Measurements from ENCODE around the gene P2RY14.

Gene P2RY14

GRCh38 chr3:151216641-151217607, 61.4 kb downstream of the P2RY14 start:
- no peak for DNase-seq (ENCODE audit: low spot score)

- no peak for DNase-seq (ENCODE audit: low spot score)
Observed at GRCh38 chr3:151214459-151214858, 63.9 kb downstream of the P2RY14 start.

GRCh38 chr3:151213881-151214280, 64.5 kb downstream of the P2RY14 start:
- no peak for DNase-seq (ENCODE audit: low spot score)

- no peak for DNase-seq (ENCODE audit: low spot score)
Observed at GRCh38 chr3:151213151-151213550, 65.2 kb downstream of the P2RY14 start.

GRCh38 chr3:151210676-151211381, 67.5 kb downstream of the P2RY14 start:
- DNase-seq (ENCODE audit: low spot score), result peak; percentile 44

GRCh38 chr3:151209654-151210053, 68.7 kb downstream of the P2RY14 start:
- peak; percentile 70 for DNase-seq (ENCODE audit: low spot score)

GRCh38 chr3:151206201-151206600, 72.1 kb downstream of the P2RY14 start:
- peak; percentile 75 for DNase-seq (ENCODE audit: low spot score)

- no peak for DNase-seq (ENCODE audit: low spot score)
Observed at GRCh38 chr3:151205482-151205881, 72.9 kb downstream of the P2RY14 start.

- DNase-seq (ENCODE audit: low spot score), result peak; percentile 72
Observed at GRCh38 chr3:151204530-151205402, 73.6 kb downstream of the P2RY14 start.

GRCh38 chr3:151203051-151203420, 75.3 kb downstream of the P2RY14 start, which contains the start of gene GPR171:
Gene GPR171 (minus strand): TSS chr3:151203216. CDS start chr3:151199386, 3,830 bp downstream.
- peak; percentile 84 for DNase-seq (ENCODE audit: low spot score)

- peak; percentile 53 for DNase-seq (ENCODE audit: low spot score)
Observed at GRCh38 chr3:151201051-151201730, 77.2 kb downstream of the P2RY14 start.

GRCh38 chr3:151200586-151200985, 77.8 kb downstream of the P2RY14 start:
- peak; percentile 30 for DNase-seq (ENCODE audit: low spot score)

GRCh38 chr3:151199554-151200438, 78.5 kb downstream of the P2RY14 start:
- peak; percentile 55 for DNase-seq (ENCODE audit: low spot score)

GRCh38 chr3:151198849-151199248, 79.5 kb downstream of the P2RY14 start:
- DNase-seq (ENCODE audit: low spot score), result no peak

GRCh38 chr3:151197981-151198767, 80.2 kb downstream of the P2RY14 start:
- DNase-seq (ENCODE audit: low spot score), result no peak

- no peak for DNase-seq (ENCODE audit: low spot score)
Observed at GRCh38 chr3:151197228-151197627, 81.1 kb downstream of the P2RY14 start.

- no peak for DNase-seq (ENCODE audit: low spot score)
Observed at GRCh38 chr3:151196434-151196833, 81.9 kb downstream of the P2RY14 start.

GRCh38 chr3:151195826-151196225, 82.5 kb downstream of the P2RY14 start:
- DNase-seq (ENCODE audit: low spot score), result no peak

GRCh38 chr3:151192545-151192944, 85.8 kb downstream of the P2RY14 start:
- no peak for DNase-seq (ENCODE audit: low spot score)

- no peak for DNase-seq (ENCODE audit: low spot score)
Observed at GRCh38 chr3:151191095-151191494, 87.2 kb downstream of the P2RY14 start.
